Astrocyte of the cerebellum (primary cell): ENCODE results near the gene TAF10.

Experiments
- DNase-seq: peaks from one replicate; pipeline ENCODE4 v3.0.0-alpha.2; 2011; ENCODE audit warnings: low read depth
- H3K4me3 ChIP-seq: 2 replicates; pipeline ENCODE4 v1.5.1; 2011; ENCODE audit warnings: mild to moderate bottlenecking, low read depth, low read length, moderate library complexity
- CTCF ChIP-seq: IDR thresholded peaks from 2 replicates; pipeline ENCODE4 v1.5.1; 2012; ENCODE audit warnings: low read length, low read depth, moderate library complexity, mild to moderate bottlenecking; ENCODE audit errors: missing control alignments
- in situ Hi-C: cut with HindIII; loops from 2 replicates; pipeline ENCODE4 v1.10.0; 2017; ENCODE audit warnings: low sequenced_read_pairs

TAF10 gene

GRCh38 chr11:6604790-6605189 is 7.2 kb downstream of the TAF10 start:
- in situ Hi-C loops = no loop called here
- no peak for DNase-seq
- H3K4me3 ChIP-seq = peak overlapping the region; percentile 99
- TF ChIP-seq CTCF = no peak

DNA sequence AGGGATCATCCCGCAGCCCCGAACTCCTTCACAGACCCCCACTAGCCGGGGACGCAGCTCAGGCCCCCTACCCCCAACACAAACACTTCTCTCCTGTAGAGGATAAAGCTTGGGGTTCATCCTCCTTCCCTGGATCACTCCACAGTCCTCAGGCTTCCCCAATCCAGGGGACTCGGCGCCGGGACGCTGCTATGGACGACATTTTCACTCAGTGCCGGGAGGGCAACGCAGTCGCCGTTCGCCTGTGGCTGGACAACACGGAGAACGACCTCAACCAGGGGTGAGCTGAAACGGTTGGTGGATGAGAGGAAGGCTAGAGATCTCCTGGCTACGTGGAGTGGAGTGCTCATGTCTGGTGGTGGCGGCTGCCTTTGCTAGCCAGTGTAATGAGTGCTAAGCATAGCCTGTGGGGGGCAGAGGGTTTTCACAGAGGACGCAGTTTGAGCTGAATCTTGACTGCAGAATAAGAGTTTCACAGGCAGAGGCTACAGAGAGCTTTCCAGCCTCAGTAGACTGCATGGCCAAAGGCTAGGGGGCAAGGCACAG is 7.9 kb downstream of the TAF10 start:
- H3K4me3 ChIP-seq = peak overlapping the region; percentile 99
- in situ Hi-C loops = no loop called here
- DNase-seq = peak; percentile 37
- TF ChIP-seq CTCF = peak; percentile 25

DNA sequence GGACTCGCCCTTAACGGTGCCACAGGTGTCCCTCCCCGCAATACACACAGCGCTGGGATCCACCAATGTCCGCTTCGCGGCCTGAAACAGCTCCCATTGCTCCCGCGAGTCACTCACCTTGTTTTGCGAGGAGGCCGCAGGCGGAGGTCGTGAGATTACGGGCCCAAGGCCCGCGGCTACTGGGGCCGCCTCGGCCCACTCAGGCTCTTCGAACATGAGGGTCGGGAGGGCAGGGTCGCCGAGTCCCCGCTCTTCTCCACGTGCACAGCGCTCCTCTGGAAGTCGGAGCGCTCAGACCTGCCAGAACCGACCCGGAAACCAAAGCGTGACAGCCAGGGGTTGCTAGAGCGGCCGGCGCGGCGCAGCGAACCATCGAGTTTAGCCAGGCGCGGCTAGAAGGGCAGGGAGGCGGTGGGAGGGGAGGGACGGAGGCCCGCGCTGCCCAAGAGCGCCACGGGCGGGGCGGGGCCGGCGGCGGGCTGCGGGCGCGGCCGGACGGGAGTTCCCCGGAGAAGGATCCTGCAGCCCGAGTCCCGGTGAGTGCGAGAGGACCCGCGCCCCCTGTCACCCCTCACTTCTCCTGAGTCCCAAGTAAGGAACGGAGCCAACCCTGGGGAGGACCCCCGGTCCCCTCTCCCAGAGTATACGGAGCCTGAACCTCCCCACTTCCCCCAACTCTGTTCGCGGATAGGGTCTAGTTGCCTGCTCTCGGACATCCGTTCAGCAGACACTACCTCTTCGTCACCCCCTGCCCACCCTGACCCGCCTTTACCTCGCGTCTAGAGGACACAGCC is 8.5 kb downstream of the TAF10 start, which contains the start of the genes ILK and RRP8:
TSS of gene ILK (plus strand) at position 488 of the 794 bp plus-strand sequence. CDS start 498 bp downstream, outside the sequence.
TSS of gene RRP8 (minus strand) at position 330 of the 794 bp plus-strand sequence. CDS start at position 216, 114 bp downstream.
- in situ Hi-C loops = no loop called here
- peak within 1 kb of the TSS; percentile 99 for H3K4me3 ChIP-seq
- DNase-seq = peak; percentile 66
- TF ChIP-seq CTCF = peak; percentile 18

DNA sequence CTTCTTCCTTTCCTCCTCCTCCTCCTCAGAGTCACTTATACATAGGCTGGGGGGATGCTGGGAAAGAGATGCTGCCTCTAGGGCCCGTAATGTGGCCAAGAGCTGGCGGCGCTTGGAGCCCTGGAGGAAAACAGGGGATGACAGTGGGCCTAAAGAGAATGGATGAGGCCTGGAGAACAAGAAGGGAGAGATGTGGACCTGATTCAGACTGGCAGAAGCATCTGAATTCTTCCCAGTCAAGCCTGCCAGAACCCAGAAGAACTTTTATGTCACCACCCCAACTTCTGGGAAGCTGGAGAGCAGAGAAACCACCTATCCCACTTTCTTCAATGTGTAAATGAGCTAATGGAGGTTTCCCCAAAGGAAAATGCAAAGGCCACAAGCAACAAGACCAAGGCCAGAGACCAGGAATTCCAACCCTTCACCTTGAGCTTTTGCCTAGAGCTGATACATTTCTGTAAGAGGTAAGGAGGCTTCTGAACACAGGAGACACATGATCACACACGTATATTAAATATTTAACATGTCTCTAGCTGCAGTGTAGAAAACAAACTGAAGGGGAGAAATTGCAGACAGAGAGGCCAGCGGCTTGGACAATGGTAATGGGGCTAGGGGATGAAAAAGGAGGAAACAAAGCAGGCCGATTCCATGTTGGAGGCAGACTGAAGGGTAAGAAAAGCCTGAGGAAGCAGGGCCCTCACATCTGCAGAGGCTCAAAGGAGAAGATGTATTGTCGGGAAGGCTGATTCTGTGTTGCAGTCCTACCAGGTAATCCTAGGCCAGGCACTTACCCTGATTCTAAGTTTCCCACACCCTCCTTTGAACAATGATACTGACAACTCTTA is 9.7 kb downstream of the TAF10 start:
- no peak for DNase-seq
- in situ Hi-C loops = no loop called here

GRCh38 chr11:6601041-6601461 is 11.0 kb downstream of the TAF10 start:
- TF ChIP-seq CTCF = no peak
- in situ Hi-C loops = no loop called here
- no peak for DNase-seq
- no peak overlapping the region for H3K4me3 ChIP-seq

More for the DNA sequence above, 9.7 kb downstream of the TAF10 start:
- no peak for TF ChIP-seq CTCF
- H3K4me3 ChIP-seq = peak overlapping the region; percentile 99

DNA sequence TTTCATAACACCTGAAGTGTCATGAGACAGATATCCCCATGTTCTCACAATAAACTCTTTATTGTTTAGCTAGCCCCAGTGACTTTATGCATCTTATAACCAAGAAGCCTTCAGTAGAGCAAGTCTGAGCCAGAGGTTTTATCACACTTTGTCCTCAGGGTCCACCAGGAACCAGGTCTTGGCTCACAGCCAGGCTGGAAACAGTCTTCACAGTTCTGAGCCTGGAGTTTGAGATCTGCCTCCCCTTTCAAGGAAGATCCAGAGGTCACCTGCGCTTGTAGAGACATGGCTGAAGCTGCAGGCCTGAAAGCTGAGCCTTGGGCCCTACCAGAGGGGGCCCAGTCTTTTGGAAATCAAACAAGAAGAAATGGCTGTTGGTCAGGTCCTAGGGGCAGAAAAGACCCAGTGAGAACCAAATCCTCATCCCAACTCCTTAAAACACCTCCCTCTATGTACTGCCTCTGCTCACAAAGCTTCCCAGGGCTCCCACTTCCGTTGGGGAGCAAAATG is 12.1 kb downstream of the TAF10 start:
- DNase-seq = no peak
- in situ Hi-C loops = no loop called here
- H3K4me3 ChIP-seq = no peak overlapping the region
- no peak for TF ChIP-seq CTCF
